Astrocyte (in vitro differentiated cells and primary cell): ENCODE data around the gene DHH. TPM values are rescaled to one million over a fixed set of nuclear protein-coding genes. Genes with fewer than 3 reads are reported as not detected.
"Not testable (repeated sequence)": the region's sequence is repeated elsewhere in the genome, so short reads cannot be mapped to it uniquely, and the experiment has no call there.

Experiments
- DNase-seq: peaks from one replicate; pipeline ENCODE4 v3.0.0-alpha.2; 2010; ENCODE audit warnings: low read depth
- FAIRE-seq: peaks from 2 replicates; lab custom pipeline; 2011; peaks lifted over from hg19 to GRCh38; lab: Jason Lieb, UNC
- H2AFZ ChIP-seq: 2 replicates; pipeline ENCODE4 v1.6.0; 2012; ENCODE audit warnings: low read depth, low read length, inconsistent platforms
- H3K27ac ChIP-seq: 2 replicates; pipeline ENCODE4 v1.5.1; 2011; ENCODE audit warnings: low read depth, low read length, inconsistent platforms
- H3K27me3 ChIP-seq: 2 replicates; pipeline ENCODE4 v1.6.0; 2011; ENCODE audit warnings: low read length, inconsistent platforms; ENCODE audit not compliant: insufficient read depth
- H3K36me3 ChIP-seq: 2 replicates; pipeline ENCODE4 v1.5.1; 2011; ENCODE audit warnings: low read length, inconsistent platforms; ENCODE audit not compliant: insufficient read depth
- H3K4me1 ChIP-seq: 2 replicates; pipeline ENCODE4 v1.5.1; 2011; ENCODE audit warnings: low read length, inconsistent platforms; ENCODE audit not compliant: insufficient read depth
- H3K4me2 ChIP-seq: 2 replicates; pipeline ENCODE4 v1.6.0; 2012; ENCODE audit warnings: low read length, inconsistent platforms
- H3K4me3 ChIP-seq: 2 replicates; pipeline ENCODE4 v1.5.1; 2011; ENCODE audit warnings: low read depth, mild to moderate bottlenecking, low read length, inconsistent platforms; ENCODE audit not compliant: insufficient read depth
- H3K79me2 ChIP-seq: 2 replicates; pipeline ENCODE4 v1.6.0; 2012; ENCODE audit warnings: mild to moderate bottlenecking, low read length, inconsistent platforms; ENCODE audit not compliant: insufficient read depth
- H3K9ac ChIP-seq: 2 replicates; pipeline ENCODE4 v1.6.0; 2012; ENCODE audit warnings: mild to moderate bottlenecking, low read length, inconsistent platforms
- H3K9me3 ChIP-seq: 2 replicates; pipeline ENCODE4 v1.5.1; 2012; ENCODE audit warnings: low read depth, mild to moderate bottlenecking, low read length, inconsistent platforms; ENCODE audit not compliant: insufficient read depth
- H4K20me1 ChIP-seq: 2 replicates; pipeline ENCODE4 v1.6.0; 2012; ENCODE audit warnings: low read length, inconsistent platforms; ENCODE audit not compliant: insufficient read depth
- H3K27ac Mint-ChIP-seq: one replicate; pipeline ENCODE4 v1.8.0; 2021; ENCODE audit warnings: mild to moderate bottlenecking, mixed read lengths; ENCODE audit not compliant: unreplicated experiment
- H3K27me3 Mint-ChIP-seq: one replicate; pipeline ENCODE4 v1.8.0; 2021; ENCODE audit warnings: low read depth, mixed read lengths; ENCODE audit not compliant: unreplicated experiment
- H3K36me3 Mint-ChIP-seq: one replicate; pipeline ENCODE4 v1.8.0; 2021; ENCODE audit warnings: low read depth, mixed read lengths; ENCODE audit not compliant: unreplicated experiment
- H3K4me1 Mint-ChIP-seq: one replicate; pipeline ENCODE4 v1.8.0; 2021; ENCODE audit warnings: low read depth, mixed read lengths; ENCODE audit not compliant: unreplicated experiment
- H3K4me3 Mint-ChIP-seq: one replicate; pipeline ENCODE4 v1.8.0; 2021; ENCODE audit warnings: mild to moderate bottlenecking, moderate library complexity, mixed read lengths; ENCODE audit not compliant: unreplicated experiment
- H3K9me3 Mint-ChIP-seq: one replicate; pipeline ENCODE4 v1.8.0; 2021; ENCODE audit warnings: mild to moderate bottlenecking, mixed read lengths; ENCODE audit not compliant: unreplicated experiment
- EZH2 ChIP-seq: IDR thresholded peaks from 2 replicates; pipeline ENCODE4 v1.6.1; 2012; ENCODE audit warnings: mild to moderate bottlenecking, low read length, inconsistent platforms; ENCODE audit not compliant: insufficient read depth
- total RNA-seq: library from RNA; stranded (reverse); gene quantifications from 2 replicates; pipeline ENCODE4 v1.2.1, GENCODE V29; 2021
- TF ChIP-seq, protein P1 (sequence below): IDR thresholded peaks from 2 replicates; pipeline ENCODE4 v1.5.1; 2011; ENCODE audit warnings: low read depth, mild to moderate bottlenecking, inconsistent platforms, low read length, moderate library complexity; ENCODE audit not compliant: insufficient read depth

DHH gene
- total RNA-seq, 1 donor from 2014 or later: 0.16 TPM

DNA sequence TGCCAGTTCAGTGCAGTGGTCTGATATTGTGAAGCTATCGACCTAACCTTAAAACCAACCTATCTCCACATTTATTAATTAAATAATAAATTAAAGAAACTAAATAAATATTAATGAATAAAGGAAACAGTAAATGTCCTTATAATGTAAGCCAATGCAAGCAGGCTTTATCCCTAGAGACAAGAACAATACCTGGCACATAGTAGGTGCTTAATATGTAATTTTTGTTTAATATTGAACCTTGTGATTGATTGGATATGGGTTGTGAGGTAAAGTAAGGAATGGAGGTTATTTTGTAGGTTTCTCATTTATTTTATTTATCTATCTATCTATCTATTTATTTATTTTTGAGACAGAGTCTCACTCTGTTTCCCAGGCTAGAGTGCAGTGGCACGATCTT, 44.4 kb upstream of the DHH start:
- Histone ChIP-seq H3K4me2 (no peak overlapping the region), H3K4me3 (no peak overlapping the region), H3K36me3 (no peaks in the 10 kb centered on the region), H2AFZ (no peak overlapping the region), H3K27ac (no peak overlapping the region), H3K9me3 (no peaks in the 10 kb centered on the region), H3K4me1 (no peaks in the 10 kb centered on the region), H3K27me3 (no peaks in the 10 kb centered on the region), H3K9ac (no peak overlapping the region), H3K79me2 (no peaks in the 10 kb centered on the region), H4K20me1 (no peaks in the 10 kb centered on the region)
- Mint-ChIP-seq H3K27me3 (no peaks in the 10 kb centered on the region), H3K9me3 (no peaks in the 10 kb centered on the region), H3K27ac (no peak overlapping the region), H3K36me3 (no peaks in the 10 kb centered on the region), H3K4me1 (no peaks in the 10 kb centered on the region), H3K4me3 (no peak overlapping the region)
- TF ChIP-seq, protein P1, sequence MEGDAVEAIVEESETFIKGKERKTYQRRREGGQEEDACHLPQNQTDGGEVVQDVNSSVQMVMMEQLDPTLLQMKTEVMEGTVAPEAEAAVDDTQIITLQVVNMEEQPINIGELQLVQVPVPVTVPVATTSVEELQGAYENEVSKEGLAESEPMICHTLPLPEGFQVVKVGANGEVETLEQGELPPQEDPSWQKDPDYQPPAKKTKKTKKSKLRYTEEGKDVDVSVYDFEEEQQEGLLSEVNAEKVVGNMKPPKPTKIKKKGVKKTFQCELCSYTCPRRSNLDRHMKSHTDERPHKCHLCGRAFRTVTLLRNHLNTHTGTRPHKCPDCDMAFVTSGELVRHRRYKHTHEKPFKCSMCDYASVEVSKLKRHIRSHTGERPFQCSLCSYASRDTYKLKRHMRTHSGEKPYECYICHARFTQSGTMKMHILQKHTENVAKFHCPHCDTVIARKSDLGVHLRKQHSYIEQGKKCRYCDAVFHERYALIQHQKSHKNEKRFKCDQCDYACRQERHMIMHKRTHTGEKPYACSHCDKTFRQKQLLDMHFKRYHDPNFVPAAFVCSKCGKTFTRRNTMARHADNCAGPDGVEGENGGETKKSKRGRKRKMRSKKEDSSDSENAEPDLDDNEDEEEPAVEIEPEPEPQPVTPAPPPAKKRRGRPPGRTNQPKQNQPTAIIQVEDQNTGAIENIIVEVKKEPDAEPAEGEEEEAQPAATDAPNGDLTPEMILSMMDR: no peak
- no peak for TF ChIP-seq EZH2
- FAIRE-seq: no peak
- DNase-seq: no peak

- peaks cover 3% of the 10 kb centered on the region for H3K79me2 ChIP-seq
- TF ChIP-seq, protein P1: no peak
- TF ChIP-seq EZH2: no peak
- H3K4me2 ChIP-seq: no peak overlapping the region
- Mint-ChIP-seq H3K27me3 (no peaks in the 10 kb centered on the region), H3K9me3 (no peaks in the 10 kb centered on the region), H3K4me1 (no peaks in the 10 kb centered on the region), H3K4me3 (no peak overlapping the region), H3K27ac (no peak overlapping the region), H3K36me3 (no peaks in the 10 kb centered on the region)
- no peaks in the 10 kb centered on the region for H3K27me3 ChIP-seq
- H3K4me1 ChIP-seq: no peaks in the 10 kb centered on the region
- no peak overlapping the region for H3K4me3 ChIP-seq
- DNase-seq (no peak), FAIRE-seq (no peak)
- no peaks in the 10 kb centered on the region for H4K20me1 ChIP-seq
- H2AFZ ChIP-seq: no peak overlapping the region
- no peak overlapping the region for H3K9ac ChIP-seq
- H3K9me3 ChIP-seq: no peaks in the 10 kb centered on the region
- no peak overlapping the region for H3K27ac ChIP-seq
- no peaks in the 10 kb centered on the region for H3K36me3 ChIP-seq
These were observed 44.0 kb upstream of the DHH start for GRCh38 chr12:49138587-49138986.

DNA sequence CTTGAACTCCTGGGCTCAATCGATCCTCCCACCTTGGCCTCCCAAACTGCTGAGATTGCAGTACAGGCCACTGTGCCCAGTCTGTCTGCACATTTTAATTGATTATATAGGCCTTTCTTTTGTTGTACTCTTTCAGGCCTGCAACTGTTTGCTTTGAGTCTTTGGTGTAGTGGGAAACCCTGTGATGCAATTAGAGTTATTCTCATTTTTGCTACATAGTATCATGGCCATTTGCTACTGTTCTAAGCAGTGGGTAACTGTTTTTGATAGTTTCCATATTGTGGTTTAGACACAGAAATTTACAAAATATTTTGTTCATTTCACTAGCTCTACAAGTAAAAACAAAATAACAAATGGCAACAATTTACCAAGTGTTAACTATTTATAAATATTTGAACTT, 42.9 kb upstream of the DHH start:
- Mint-ChIP-seq H3K27ac (no peak overlapping the region), H3K4me3 (no peak overlapping the region), H3K4me1 (no peaks in the 10 kb centered on the region), H3K36me3 (no peaks in the 10 kb centered on the region), H3K9me3 (no peaks in the 10 kb centered on the region), H3K27me3 (no peaks in the 10 kb centered on the region)
- DNase-seq: no peak
- H3K4me2 ChIP-seq: no peak overlapping the region
- H3K4me1 ChIP-seq: no peaks in the 10 kb centered on the region
- no peak overlapping the region for H3K9ac ChIP-seq
- no peaks in the 10 kb centered on the region for H3K9me3 ChIP-seq
- H3K27me3 ChIP-seq: no peaks in the 10 kb centered on the region
- H3K79me2 ChIP-seq: peaks cover 11% of the 10 kb centered on the region
- no peak overlapping the region for H3K4me3 ChIP-seq
- no peaks in the 10 kb centered on the region for H3K36me3 ChIP-seq
- TF ChIP-seq, protein P1: no peak
- no peak for TF ChIP-seq EZH2
- no peak overlapping the region for H3K27ac ChIP-seq
- H4K20me1 ChIP-seq: no peaks in the 10 kb centered on the region
- no peak overlapping the region for H2AFZ ChIP-seq
- no peak for FAIRE-seq

DNA sequence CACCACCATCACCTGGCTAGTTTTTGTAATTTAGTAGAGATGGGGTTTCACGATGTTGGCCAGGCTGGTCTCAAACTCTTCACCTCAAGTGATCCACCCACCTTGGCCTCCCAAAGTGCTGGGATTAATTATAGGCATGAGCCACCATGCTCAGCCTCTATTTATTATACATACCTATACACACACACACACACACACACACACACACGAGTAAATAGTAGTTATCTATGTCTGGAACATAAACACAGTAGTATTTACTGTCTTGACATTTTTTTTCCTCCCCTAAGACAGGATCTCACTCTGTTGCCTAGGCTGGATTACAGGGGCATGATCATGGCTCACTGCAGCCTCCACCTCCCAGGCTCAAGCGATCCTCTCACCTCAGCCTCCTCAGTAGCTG, 42.4 kb upstream of the DHH start:
- H3K4me3 Mint-ChIP-seq, H3K4me3 ChIP-seq, H4K20me1 ChIP-seq, FAIRE-seq, H3K4me1 Mint-ChIP-seq, H3K9ac ChIP-seq, H3K4me1 ChIP-seq, DNase-seq, H3K36me3 Mint-ChIP-seq, H3K36me3 ChIP-seq, H3K27me3 ChIP-seq, H3K27ac ChIP-seq, H3K4me2 ChIP-seq, H3K9me3 ChIP-seq, H2AFZ ChIP-seq, H3K9me3 Mint-ChIP-seq, H3K27ac Mint-ChIP-seq, H3K27me3 Mint-ChIP-seq: not testable (repeated sequence)
- peaks cover 15% of the 10 kb centered on the region for H3K79me2 ChIP-seq
